ENCODE results near the gene APEH. TPM values are rescaled to one million over a fixed set of nuclear protein-coding genes. Genes with fewer than 3 reads are reported as not detected.

The APEH gene
- total and polyA plus RNA-seq, 2 donors (not counting 1 experiment from before 2014, with no cell fraction given): 79.4 to 96.2 TPM

DNA sequence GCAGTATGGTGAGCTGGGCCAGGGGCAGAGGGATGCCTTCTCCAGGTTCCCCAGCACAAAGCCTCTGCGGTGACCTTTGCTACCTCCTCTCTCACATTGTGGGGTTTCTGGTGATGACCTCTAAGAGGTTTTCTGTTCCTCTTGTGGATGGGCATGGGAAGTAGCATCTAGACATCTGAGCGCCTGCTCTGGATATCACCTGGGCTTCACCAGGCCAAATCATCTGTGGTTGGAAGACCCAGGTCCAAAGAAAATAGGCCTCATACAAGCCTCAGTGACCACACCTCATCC, 7.0 kb downstream of the APEH start:
- Histone ChIP-seq H4K20me1 (ENCODE audit: control insufficient read depth, insufficient read depth, low read length, poor library complexity, severe bottlenecking) (peaks cover 34% of the 10 kb centered on the region), H3K9me3 (ENCODE audit: control extremely low read depth in 1 of 3, control insufficient read depth in 2 of 3, insufficient read depth in 1 of 3, low read length in 2 of 3) (no peaks in the 10 kb centered on the region), H3K4me2 (replicated peaks; ENCODE audit: low read depth, low read length, poor library complexity, severe bottlenecking) (no peak overlapping the region), H3K4me3 (ENCODE audit: control extremely low read depth in 1 of 5, extremely low read depth in 1 of 5, insufficient read depth in 1 of 5, low read depth in 2 of 5, low read length in 4 of 5) (no peak overlapping the region), H3K79me2 (ENCODE audit: control insufficient read depth, insufficient read depth, low read length) (peaks cover 3% of the 10 kb centered on the region), H3K27ac (ENCODE audit: low read length in 2 of 2) (no peak overlapping the region), H3K36me3 (replicated peaks in 1 of 2; ENCODE audit: control extremely low read depth in 1 of 2, control insufficient read depth in 1 of 2, extremely low read depth in 1 of 2, insufficient read depth in 2 of 2, low read length in 1 of 2) (peaks cover 0 to 68% of the 10 kb centered on the region in 2 experiments), H2AFZ (ENCODE audit: insufficient read depth, low read depth, low read length, poor library complexity, severe bottlenecking) (no peak overlapping the region), H3K9ac (ENCODE audit: low read length) (no peak overlapping the region), H3K27me3 (replicated peaks in 1 of 4; ENCODE audit: control extremely low read depth in 1 of 4, control insufficient read depth in 3 of 4, insufficient read depth in 4 of 4, low read length in 3 of 4) (peaks cover 0 to under 1% (median 0%) of the 10 kb centered on the region in 4 experiments), H3K4me1 (ENCODE audit: control insufficient read depth in 2 of 2, insufficient read depth in 2 of 2, low read length in 2 of 2) (peaks cover 0 to 4% of the 10 kb centered on the region in 2 donors)
- ChIA-PET CTCF (interaction anchor here (2.0 kb wide), 1 partner anchor 142 kb away, joined by 5 read pairs; no protein-coding TSS in a partner anchor), POLR2A (no interaction called here)
- no peak overlapping the region for H3K27ac Mint-ChIP-seq
- peaks cover 4% of the 10 kb centered on the region for H3K4me1 Mint-ChIP-seq
- DNase-seq (no peak), ATAC-seq (ENCODE audit: low read depth) (no peak)
- H3K27me3 Mint-ChIP-seq: no peaks in the 10 kb centered on the region
- H3K9me3 Mint-ChIP-seq (ENCODE audit: insufficient read depth): no peaks in the 10 kb centered on the region
- intact Hi-C loops (cut with micrococcal nuclease): no loop called here
- no peak for TF ChIP-seq EZH2 (IDR thresholded peaks at IDR 0.05; ENCODE audit: borderline replicate concordance, insufficient read depth, low read depth, low read length, poor library complexity, severe bottlenecking)
- H3K4me3 Mint-ChIP-seq: no peak overlapping the region
- WGBS (ENCODE audit: insufficient coverage): 100% methylated on average over 1 of the region's 2 CpGs

DNA sequence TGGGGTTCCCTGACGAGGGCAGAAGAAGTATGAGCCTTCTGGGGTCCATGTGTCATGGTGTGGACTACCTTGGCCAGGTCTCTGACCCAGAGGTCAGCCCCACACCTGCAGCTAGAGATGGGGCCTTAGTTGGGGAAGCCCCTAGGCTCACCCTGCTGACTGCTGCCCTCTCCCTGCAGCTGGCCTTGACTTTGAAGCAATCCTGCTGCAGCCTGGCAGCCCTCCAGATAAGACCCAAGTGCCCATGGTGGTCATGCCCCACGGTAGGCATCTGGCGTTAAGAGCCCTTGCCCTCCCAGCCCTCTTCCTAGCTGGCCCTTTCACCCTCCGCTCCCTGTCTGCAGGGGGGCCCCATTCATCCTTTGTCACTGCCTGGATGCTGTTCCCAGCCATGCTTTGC, 7.4 kb downstream of the APEH start:
- H3K27me3 Mint-ChIP-seq: no peaks in the 10 kb centered on the region
- H3K27ac Mint-ChIP-seq: no peak overlapping the region
- Histone ChIP-seq H3K79me2 (ENCODE audit: control insufficient read depth, insufficient read depth, low read length) (no peaks in the 10 kb centered on the region), H3K36me3 (replicated peaks in 1 of 2; ENCODE audit: control extremely low read depth in 1 of 2, control insufficient read depth in 1 of 2, extremely low read depth in 1 of 2, insufficient read depth in 2 of 2, low read length in 1 of 2) (peaks cover 0 to 66% of the 10 kb centered on the region in 2 experiments), H3K27ac (ENCODE audit: low read length in 2 of 2) (no peak overlapping the region), H2AFZ (ENCODE audit: insufficient read depth, low read depth, low read length, poor library complexity, severe bottlenecking) (no peak overlapping the region), H3K4me2 (replicated peaks; ENCODE audit: low read depth, low read length, poor library complexity, severe bottlenecking) (no peak overlapping the region), H3K27me3 (replicated peaks in 1 of 4; ENCODE audit: control extremely low read depth in 1 of 4, control insufficient read depth in 3 of 4, insufficient read depth in 4 of 4, low read length in 3 of 4) (peaks cover 0 to 4% (median 0%) of the 10 kb centered on the region in 4 experiments), H3K9ac (ENCODE audit: low read length) (no peak overlapping the region), H3K9me3 (ENCODE audit: control extremely low read depth in 1 of 3, control insufficient read depth in 2 of 3, insufficient read depth in 1 of 3, low read length in 2 of 3) (no peaks in the 10 kb centered on the region), H4K20me1 (ENCODE audit: control insufficient read depth, insufficient read depth, low read length, poor library complexity, severe bottlenecking) (peaks cover 30% of the 10 kb centered on the region), H3K4me3 (ENCODE audit: control extremely low read depth in 1 of 5, extremely low read depth in 1 of 5, insufficient read depth in 1 of 5, low read depth in 2 of 5, low read length in 4 of 5) (no peak overlapping the region), H3K4me1 (ENCODE audit: control insufficient read depth in 2 of 2, insufficient read depth in 2 of 2, low read length in 2 of 2) (peaks cover 0 to 8% of the 10 kb centered on the region in 2 donors)
- intact Hi-C loops (cut with micrococcal nuclease): no loop called here
- 98% methylated on average over 4 of the region's 4 CpGs for WGBS (ENCODE audit: insufficient coverage)
- ATAC-seq (ENCODE audit: low read depth): no peak
- H3K4me1 Mint-ChIP-seq: peaks cover 5% of the 10 kb centered on the region
- no peaks in the 10 kb centered on the region for H3K9me3 Mint-ChIP-seq (ENCODE audit: insufficient read depth)
- POLR2A ChIA-PET: no interaction called here
- H3K4me3 Mint-ChIP-seq: no peak overlapping the region
- TF ChIP-seq EZH2 (IDR thresholded peaks at IDR 0.05; ENCODE audit: borderline replicate concordance, insufficient read depth, low read depth, low read length, poor library complexity, severe bottlenecking): no peak
- TF ChIP-seq, protein P1, sequence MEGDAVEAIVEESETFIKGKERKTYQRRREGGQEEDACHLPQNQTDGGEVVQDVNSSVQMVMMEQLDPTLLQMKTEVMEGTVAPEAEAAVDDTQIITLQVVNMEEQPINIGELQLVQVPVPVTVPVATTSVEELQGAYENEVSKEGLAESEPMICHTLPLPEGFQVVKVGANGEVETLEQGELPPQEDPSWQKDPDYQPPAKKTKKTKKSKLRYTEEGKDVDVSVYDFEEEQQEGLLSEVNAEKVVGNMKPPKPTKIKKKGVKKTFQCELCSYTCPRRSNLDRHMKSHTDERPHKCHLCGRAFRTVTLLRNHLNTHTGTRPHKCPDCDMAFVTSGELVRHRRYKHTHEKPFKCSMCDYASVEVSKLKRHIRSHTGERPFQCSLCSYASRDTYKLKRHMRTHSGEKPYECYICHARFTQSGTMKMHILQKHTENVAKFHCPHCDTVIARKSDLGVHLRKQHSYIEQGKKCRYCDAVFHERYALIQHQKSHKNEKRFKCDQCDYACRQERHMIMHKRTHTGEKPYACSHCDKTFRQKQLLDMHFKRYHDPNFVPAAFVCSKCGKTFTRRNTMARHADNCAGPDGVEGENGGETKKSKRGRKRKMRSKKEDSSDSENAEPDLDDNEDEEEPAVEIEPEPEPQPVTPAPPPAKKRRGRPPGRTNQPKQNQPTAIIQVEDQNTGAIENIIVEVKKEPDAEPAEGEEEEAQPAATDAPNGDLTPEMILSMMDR (IDR thresholded peaks at IDR 0.05): no peak
- CTCF ChIA-PET: no interaction called here
- no peak for DNase-seq

Data from B cell (primary cell).